H9 (cell line): ENCODE data around the gene TCN2. TPM values are rescaled to one million over a fixed set of nuclear protein-coding genes. Genes with fewer than 3 reads are reported as not detected.

Experiments used
- DNase-seq: peaks from one replicate; pipeline ENCODE4 v3.0.0-alpha.2; 2017
- H2AFZ ChIP-seq: one replicate; pipeline ENCODE4 v1.6.1; 2013; ENCODE audit warnings: mild to moderate bottlenecking, low read length, control low read depth, moderate library complexity
- H2AK5ac ChIP-seq: 2 replicates; pipeline ENCODE4 v1.6.1; 2013; ENCODE audit warnings: low read length, control low read depth, mixed read lengths; ENCODE audit not compliant: insufficient read length
- H2BK120ac ChIP-seq: one replicate; pipeline ENCODE4 v1.6.1; 2013; ENCODE audit warnings: low read depth, mild to moderate bottlenecking, low read length, control low read depth, inconsistent platforms; ENCODE audit not compliant: poor library complexity, severe bottlenecking
- H2BK12ac ChIP-seq: 2 replicates; pipeline ENCODE4 v1.6.1; 2013; ENCODE audit warnings: low read length, control low read depth, mixed read lengths, low read depth; ENCODE audit not compliant: insufficient read length
- H2BK15ac ChIP-seq: 2 replicates; pipeline ENCODE4 v1.6.1; 2013; ENCODE audit warnings: low read depth, low read length, control low read depth
- H2BK20ac ChIP-seq: one replicate; pipeline ENCODE4 v1.6.1; 2013; ENCODE audit warnings: low read depth, mild to moderate bottlenecking, low read length, control low read depth, inconsistent platforms; ENCODE audit not compliant: poor library complexity, severe bottlenecking
- H2BK5ac ChIP-seq: 2 replicates; pipeline ENCODE4 v1.6.1; 2013; ENCODE audit warnings: low read length, control low read depth, mixed read lengths; ENCODE audit not compliant: insufficient read length
- H3K14ac ChIP-seq: 2 replicates; pipeline ENCODE4 v1.6.1; 2013; ENCODE audit warnings: low read length, control low read depth; ENCODE audit not compliant: insufficient read depth
- H3K18ac ChIP-seq: 2 replicates; pipeline ENCODE4 v1.6.1; 2013; ENCODE audit warnings: low read depth, mild to moderate bottlenecking, mixed read lengths, low read length, control low read depth; ENCODE audit not compliant: insufficient read length
- H3K23ac ChIP-seq: 2 replicates; pipeline ENCODE4 v1.6.1; 2013; ENCODE audit warnings: low read length, control low read depth, mixed read lengths, low read depth; ENCODE audit not compliant: insufficient read length
- H3K23me2 ChIP-seq: 2 replicates; pipeline ENCODE4 v1.6.1; 2013; ENCODE audit warnings: low read depth, mild to moderate bottlenecking, mixed read lengths, low read length, control low read depth; ENCODE audit not compliant: insufficient read length, poor library complexity, severe bottlenecking
- H3K27ac ChIP-seq: 2 replicates; pipeline ENCODE4 v1.5.1; 2013; ENCODE audit warnings: low read length, control low read depth, mixed read lengths, low read depth; ENCODE audit not compliant: insufficient read length
- H3K27me3 ChIP-seq: 2 replicates; pipeline ENCODE4 v1.6.1; 2013; ENCODE audit warnings: low read length, control low read depth, inconsistent platforms; ENCODE audit not compliant: insufficient read depth
- H3K4ac ChIP-seq: 2 replicates; pipeline ENCODE4 v1.6.1; 2013; ENCODE audit warnings: low read depth, mild to moderate bottlenecking, control low read depth, inconsistent platforms, low read length, moderate library complexity
- H3K4me1 ChIP-seq: 2 replicates; pipeline ENCODE4 v1.6.1; 2013; ENCODE audit warnings: low read length, control low read depth, inconsistent platforms; ENCODE audit not compliant: insufficient read depth
- H3K4me2 ChIP-seq: 2 replicates; pipeline ENCODE4 v1.6.1; 2013; ENCODE audit warnings: low read length, control low read depth, mixed read lengths; ENCODE audit not compliant: insufficient read length, insufficient read depth
- H3K56ac ChIP-seq: 2 replicates; pipeline ENCODE4 v1.6.1; 2013; ENCODE audit warnings: low read depth, mild to moderate bottlenecking, mixed read lengths, low read length, control low read depth; ENCODE audit not compliant: insufficient read length
- H3K79me1 ChIP-seq: 2 replicates; pipeline ENCODE4 v1.6.1; 2013; ENCODE audit warnings: low read depth, mild to moderate bottlenecking, moderate library complexity, low read length, control low read depth, inconsistent platforms; ENCODE audit not compliant: insufficient read depth, poor library complexity, severe bottlenecking
- H3K79me2 ChIP-seq: 2 replicates; pipeline ENCODE4 v1.6.1; 2013; ENCODE audit warnings: low read length, control low read depth, inconsistent platforms; ENCODE audit not compliant: insufficient read depth
- H3K9ac ChIP-seq: 2 replicates; pipeline ENCODE4 v1.6.1; 2013; ENCODE audit warnings: low read length, control low read depth, mixed read lengths; ENCODE audit not compliant: insufficient read length; ENCODE audit errors: extremely low read depth
- H3K9me3 ChIP-seq: one replicate; pipeline ENCODE4 v1.6.1; 2013; ENCODE audit warnings: low read depth, low read length, inconsistent platforms; ENCODE audit not compliant: control insufficient read depth
- H3T11ph ChIP-seq: one replicate; pipeline ENCODE4 v1.6.1; 2013; ENCODE audit warnings: mild to moderate bottlenecking, low read length, control low read depth, inconsistent platforms
- H4K20me1 ChIP-seq: one replicate; pipeline ENCODE4 v1.6.1; 2013; ENCODE audit not compliant: control insufficient read depth, insufficient read length, insufficient read depth
- H4K5ac ChIP-seq: 2 replicates; pipeline ENCODE4 v1.6.1; 2013; ENCODE audit warnings: low read depth, mild to moderate bottlenecking, mixed read lengths, low read length, control low read depth; ENCODE audit not compliant: insufficient read length
- H4K8ac ChIP-seq: replicated peaks from 2 replicates; pipeline ENCODE4 v1.6.1; 2013; ENCODE audit warnings: low read length, control low read depth, mixed read lengths, low read depth; ENCODE audit not compliant: insufficient read length
- H4K91ac ChIP-seq: 2 replicates; pipeline ENCODE4 v1.6.1; 2013; ENCODE audit warnings: low read depth, mild to moderate bottlenecking, moderate library complexity, mixed read lengths, low read length, control low read depth; ENCODE audit not compliant: insufficient read length
- H3K27ac Mint-ChIP-seq, 3 experiments: 2 replicates in 2 of 3; 3 replicates in 1 of 3; pipeline ENCODE4 v1.8.0; 2020 to 2021; ENCODE audit warnings: mixed read lengths in 3 of 3, mild to moderate bottlenecking in 1 of 3, moderate library complexity in 1 of 3
- H3K27me3 Mint-ChIP-seq: 2 replicates; pipeline ENCODE4 v1.8.0; 2021; ENCODE audit warnings: low read depth, mild to moderate bottlenecking, moderate library complexity, mixed read lengths
- H3K36me3 Mint-ChIP-seq, 3 experiments: 2 replicates in 2 of 3; 3 replicates in 1 of 3; pipeline ENCODE4 v1.8.0; 2020 to 2021; ENCODE audit warnings: low read depth in 3 of 3, mixed read lengths in 3 of 3; ENCODE audit not compliant: insufficient read depth in 1 of 3
- H3K4me1 Mint-ChIP-seq, 2 experiments: 2 replicates each; pipeline ENCODE4 v1.8.0; 2020; ENCODE audit warnings: mixed read lengths in 2 of 2
- H3K4me3 Mint-ChIP-seq, 2 experiments: 2 replicates in 1 of 2; 3 replicates in 1 of 2; pipeline ENCODE4 v1.8.0; 2020 to 2021; ENCODE audit warnings: mild to moderate bottlenecking in 2 of 2, mixed read lengths in 2 of 2, moderate library complexity in 1 of 2
- H3K9me3 Mint-ChIP-seq, 2 experiments: 2 replicates in 1 of 2; 3 replicates in 1 of 2; pipeline ENCODE4 v1.8.0; 2020; ENCODE audit warnings: mild to moderate bottlenecking in 2 of 2, mixed read lengths in 2 of 2, moderate library complexity in 1 of 2
- WGBS: extraction: QIAGEN DNeasy Blood & Tissue Kit; methylation state at CpG from one replicate; pipeline ENCODE4 v1.1.7; 2013; ENCODE audit warnings: missing lambda C conversion rate, low lambda C conversion rate, mixed read lengths; ENCODE audit not compliant: insufficient read length; ENCODE audit errors: extremely low coverage; 5-methylcytosine and 5-hydroxymethylcytosine counted together
- total RNA-seq: library from RNA; stranded (reverse); gene quantifications from 2 replicates; pipeline ENCODE4 v1.2.1, GENCODE V29; 2021
- TF ChIP-seq, protein P1 (sequence below): fragments of 200-600 bp; sonication (generic); conservative IDR thresholded peaks from 3 replicates; pipeline ENCODE4 v1.8.0; 2021; ENCODE audit warnings: antibody characterized with exemption, mild to moderate bottlenecking

TCN2 gene
- total RNA-seq, 1 experiment from 2014 or later: 42.2 TPM

DNA sequence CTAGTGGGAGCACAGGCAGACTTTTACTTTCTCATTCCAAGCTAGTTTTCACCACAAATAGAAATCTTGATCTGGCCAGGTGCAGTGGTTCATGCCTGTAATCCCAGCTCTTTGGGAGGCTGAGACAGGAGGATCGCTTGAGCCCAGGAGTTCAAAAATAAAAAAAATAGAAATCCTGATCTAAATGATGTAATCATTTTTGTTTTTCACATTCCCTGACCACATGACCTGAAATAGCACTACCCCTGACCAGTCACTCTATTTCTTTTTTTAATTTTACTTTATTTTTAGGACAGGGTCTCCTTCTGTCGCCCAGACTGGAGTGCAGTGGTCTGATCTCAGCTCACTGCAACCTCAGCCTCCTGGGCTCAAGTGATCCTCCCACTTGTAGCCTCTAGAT lies 2.3 kb upstream of the TCN2 start:
- H4K5ac ChIP-seq: no peak overlapping the region
- H3K4me2 ChIP-seq: no peak overlapping the region
- DNase-seq: no peak
- Mint-ChIP-seq H3K4me3 (no peak overlapping the region), H3K9me3 (peaks cover 0 to 3% of the 10 kb centered on the region in 2 experiments; a peak in 2 of 5 replicates), H3K36me3 (peaks cover 0 to 5% (median 4%) of the 10 kb centered on the region in 3 experiments; a peak in 5 of 7 replicates), H3K27ac (peak overlapping the region in 1 of 3 experiments; percentile 79; a peak in 1 of 7 replicates), H3K27me3 (no peaks in the 10 kb centered on the region), H3K4me1 (peaks cover 39 to 49% of the 10 kb centered on the region in 2 experiments)
- H3K14ac ChIP-seq: no peak overlapping the region
- no peak overlapping the region for H2AFZ ChIP-seq
- WGBS: no CpG with 5 or more reads among the region's 2 CpGs
- no peaks in the 10 kb centered on the region for H3K27me3 ChIP-seq
- H2BK12ac ChIP-seq: no peak overlapping the region
- no peak overlapping the region for H3K56ac ChIP-seq
- H3K79me1 ChIP-seq: peaks cover 4% of the 10 kb centered on the region
- no peaks in the 10 kb centered on the region for H3K79me2 ChIP-seq
- TF ChIP-seq, protein P1, sequence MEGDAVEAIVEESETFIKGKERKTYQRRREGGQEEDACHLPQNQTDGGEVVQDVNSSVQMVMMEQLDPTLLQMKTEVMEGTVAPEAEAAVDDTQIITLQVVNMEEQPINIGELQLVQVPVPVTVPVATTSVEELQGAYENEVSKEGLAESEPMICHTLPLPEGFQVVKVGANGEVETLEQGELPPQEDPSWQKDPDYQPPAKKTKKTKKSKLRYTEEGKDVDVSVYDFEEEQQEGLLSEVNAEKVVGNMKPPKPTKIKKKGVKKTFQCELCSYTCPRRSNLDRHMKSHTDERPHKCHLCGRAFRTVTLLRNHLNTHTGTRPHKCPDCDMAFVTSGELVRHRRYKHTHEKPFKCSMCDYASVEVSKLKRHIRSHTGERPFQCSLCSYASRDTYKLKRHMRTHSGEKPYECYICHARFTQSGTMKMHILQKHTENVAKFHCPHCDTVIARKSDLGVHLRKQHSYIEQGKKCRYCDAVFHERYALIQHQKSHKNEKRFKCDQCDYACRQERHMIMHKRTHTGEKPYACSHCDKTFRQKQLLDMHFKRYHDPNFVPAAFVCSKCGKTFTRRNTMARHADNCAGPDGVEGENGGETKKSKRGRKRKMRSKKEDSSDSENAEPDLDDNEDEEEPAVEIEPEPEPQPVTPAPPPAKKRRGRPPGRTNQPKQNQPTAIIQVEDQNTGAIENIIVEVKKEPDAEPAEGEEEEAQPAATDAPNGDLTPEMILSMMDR: no peak
- H2BK120ac ChIP-seq: no peak overlapping the region
- no peak overlapping the region for H3K23ac ChIP-seq
- no peak overlapping the region for H4K91ac ChIP-seq
- H3K4me1 ChIP-seq: 0 out of 2 replicates have a peak, but pooled peaks cover 6% of the 10 kb centered on the region
- H3K18ac ChIP-seq: no peak overlapping the region
- H3K23me2 ChIP-seq: peaks cover 6% of the 10 kb centered on the region
- H3K9me3 ChIP-seq: no peaks in the 10 kb centered on the region
- no peak overlapping the region for H2AK5ac ChIP-seq
- no peak overlapping the region for H2BK5ac ChIP-seq
- no peak overlapping the region for H3K4ac ChIP-seq
- H3K27ac ChIP-seq: no peak overlapping the region
- H2BK15ac ChIP-seq: no peak overlapping the region
- no peak overlapping the region for H2BK20ac ChIP-seq
- no peak overlapping the region for H3K9ac ChIP-seq
- no peak overlapping the region for H4K8ac ChIP-seq
- no peak overlapping the region for H3T11ph ChIP-seq
- H4K20me1 ChIP-seq: no peaks in the 10 kb centered on the region
